ENCODE measurements around the gene RFXANK. TPM values are rescaled to one million over a fixed set of nuclear protein-coding genes. Genes with fewer than 3 reads are reported as not detected.

Gene RFXANK
- total RNA-seq, 1 experiment from 2014 or later: 81.8 TPM

GRCh38 chr19:19151418-19151817 is 40.6 kb upstream of the RFXANK start:
- no peak for DNase-seq
- H3K79me2 ChIP-seq (ENCODE audit: insufficient read depth, low read length): no peaks in the 10 kb centered on the region
- no peak overlapping the region for H3K4me2 ChIP-seq (ENCODE audit: insufficient read depth, insufficient read length, low read length)
- H3K79me1 ChIP-seq (ENCODE audit: insufficient read depth, low read depth, low read length, poor library complexity, severe bottlenecking): no peaks in the 10 kb centered on the region
- no peak overlapping the region for H3K4ac ChIP-seq (ENCODE audit: low read depth, low read length)
- no peak overlapping the region for H4K5ac ChIP-seq (ENCODE audit: insufficient read length, low read depth, low read length)
- Mint-ChIP-seq H3K27me3 (ENCODE audit: low read depth) (peaks cover 15% of the 10 kb centered on the region), H3K27ac (no peak overlapping the region), H3K4me1 (peaks cover 6 to 11% of the 10 kb centered on the region in 2 experiments; a peak in 3 of 4 replicates), H3K4me3 (no peak overlapping the region; a peak in 1 of 5 replicates), H3K36me3 (ENCODE audit: insufficient read depth in 1 of 3, low read depth in 3 of 3) (no peaks in the 10 kb centered on the region; a peak in 1 of 7 replicates), H3K9me3 (no peaks in the 10 kb centered on the region; a peak in 1 of 5 replicates)
- no peaks in the 10 kb centered on the region for H3K23me2 ChIP-seq (ENCODE audit: insufficient read length, low read depth, low read length, poor library complexity, severe bottlenecking)
- no peak overlapping the region for H3K14ac ChIP-seq (ENCODE audit: insufficient read depth, low read length)
- no peaks in the 10 kb centered on the region for H3K4me1 ChIP-seq (ENCODE audit: insufficient read depth, low read length)
- no peak overlapping the region for H2BK12ac ChIP-seq (ENCODE audit: insufficient read length, low read depth, low read length)
- no peak overlapping the region for H2BK15ac ChIP-seq (ENCODE audit: low read depth, low read length)
- no peak overlapping the region for H2AK5ac ChIP-seq (ENCODE audit: insufficient read length, low read length)
- H3K9ac ChIP-seq (ENCODE audit: extremely low read depth, insufficient read length, low read length): no peak overlapping the region
- no peak overlapping the region for H3K56ac ChIP-seq (ENCODE audit: insufficient read length, low read depth, low read length)
- H2AFZ ChIP-seq (ENCODE audit: low read length): no peak overlapping the region
- H2BK20ac ChIP-seq (ENCODE audit: low read depth, low read length, poor library complexity, severe bottlenecking): no peak overlapping the region
- H3K27ac ChIP-seq (ENCODE audit: insufficient read length, low read depth, low read length): no peak overlapping the region
- no CpG with 5 or more reads among the region's 11 CpGs for WGBS (ENCODE audit: extremely low coverage, insufficient read length, low lambda C conversion rate)
- no peak for TF ChIP-seq CTCF (conservative IDR thresholded peaks at IDR 0.05)
- H2BK120ac ChIP-seq (ENCODE audit: low read depth, low read length, poor library complexity, severe bottlenecking): no peak overlapping the region
- H3K23ac ChIP-seq (ENCODE audit: insufficient read length, low read depth, low read length): no peak overlapping the region
- no peak overlapping the region for H4K8ac ChIP-seq (replicated peaks; ENCODE audit: insufficient read length, low read depth, low read length)
- H4K91ac ChIP-seq (ENCODE audit: insufficient read length, low read depth, low read length): no peak overlapping the region
- no peak overlapping the region for H3T11ph ChIP-seq (ENCODE audit: low read length)
- no peaks in the 10 kb centered on the region for H4K20me1 ChIP-seq (ENCODE audit: control insufficient read depth, insufficient read depth, insufficient read length)
- no peaks in the 10 kb centered on the region for H3K9me3 ChIP-seq (ENCODE audit: control insufficient read depth, low read depth, low read length)
- H3K18ac ChIP-seq (ENCODE audit: insufficient read length, low read depth, low read length): no peak overlapping the region
- no peaks in the 10 kb centered on the region for H3K27me3 ChIP-seq (ENCODE audit: insufficient read depth, low read length)
- H2BK5ac ChIP-seq (ENCODE audit: insufficient read length, low read length): no peak overlapping the region
